HepG2 (cell line): ENCODE results near the gene KISS1R. TPM values are rescaled to one million over a fixed set of nuclear protein-coding genes. Genes with fewer than 3 reads are reported as not detected.

Experiments
- GATAD2A ChIP-seq: IDR thresholded peaks from 2 replicates; pipeline ENCODE4 v1.6.1; 2016
- GLMP ChIP-seq: sonication (generic); formaldehyde crosslinking; IDR thresholded peaks from 2 replicates; pipeline ENCODE4 v1.9.0; 2021; ENCODE audit warnings: missing genetic modification reagents, mild to moderate bottlenecking, borderline replicate concordance
- HDAC1 ChIP-seq: sonication (generic); formaldehyde crosslinking; IDR thresholded peaks from 2 replicates; pipeline ENCODE4 v1.5.1; 2020; ENCODE audit warnings: mild to moderate bottlenecking, missing genetic modification reagents
- HINFP ChIP-seq: sonication (generic); formaldehyde crosslinking; IDR thresholded peaks from 2 replicates; pipeline ENCODE4 v1.4.0; 2020; ENCODE audit warnings: low read depth, mild to moderate bottlenecking, missing genetic modification reagents
- MEIS1 ChIP-seq: sonication (generic); formaldehyde crosslinking; IDR thresholded peaks from 2 replicates; pipeline ENCODE4 v1.9.0; 2021; ENCODE audit warnings: mild to moderate bottlenecking, missing genetic modification reagents, moderate library complexity, borderline replicate concordance
- NFIC ChIP-seq: IDR thresholded peaks from 2 replicates; pipeline ENCODE4 v1.6.1; 2012; ENCODE audit warnings: mild to moderate bottlenecking, low read length, inconsistent platforms
- RFXAP ChIP-seq: sonication (generic); formaldehyde crosslinking; IDR thresholded peaks from 2 replicates; pipeline ENCODE4 v1.4.0; 2020; ENCODE audit warnings: missing genetic modification reagents, borderline replicate concordance
- SIN3B ChIP-seq: fragments of 150-350 bp; IDR thresholded peaks from 2 replicates; pipeline ENCODE4 v1.6.1; 2014; ENCODE audit warnings: low read length
- SMARCC2 ChIP-seq: fragments of 450-650 bp; IDR thresholded peaks from 2 replicates; pipeline ENCODE4 v1.6.1; 2017; ENCODE audit warnings: antibody characterized with exemption, mild to moderate bottlenecking
- YEATS2 ChIP-seq: sonication (generic); formaldehyde crosslinking; IDR thresholded peaks from 2 replicates; pipeline ENCODE4 v1.4.0; 2020; ENCODE audit warnings: missing genetic modification reagents, borderline replicate concordance
- ZBTB20 ChIP-seq: sonication (generic); formaldehyde crosslinking; IDR thresholded peaks from 2 replicates; pipeline ENCODE4 v1.8.1; 2023; ENCODE audit warnings: missing genetic modification reagents, low read depth, mild to moderate bottlenecking, borderline replicate concordance
- ZGPAT ChIP-seq: IDR thresholded peaks from 2 replicates; pipeline ENCODE4 v1.6.1; 2016; ENCODE audit warnings: mild to moderate bottlenecking
- ZNF280B ChIP-seq: sonication (generic); formaldehyde crosslinking; IDR thresholded peaks from 2 replicates; pipeline ENCODE4 v1.5.0; 2020; ENCODE audit warnings: missing genetic modification reagents, mild to moderate bottlenecking, borderline replicate concordance
- ZNF362 ChIP-seq: sonication (generic); formaldehyde crosslinking; IDR thresholded peaks from 2 replicates; pipeline ENCODE4 v1.4.0; 2020; ENCODE audit warnings: missing genetic modification reagents, mild to moderate bottlenecking, borderline replicate concordance
- ZNF383 ChIP-seq: sonication (generic); formaldehyde crosslinking; IDR thresholded peaks from 2 replicates; pipeline ENCODE4 v1.4.0; 2020; ENCODE audit warnings: missing genetic modification reagents, mild to moderate bottlenecking, borderline replicate concordance
- ZNF546 ChIP-seq: sonication (generic); formaldehyde crosslinking; conservative IDR thresholded peaks from 2 replicates; pipeline ENCODE4 v1.8.1; 2023; ENCODE audit warnings: mild to moderate bottlenecking, missing genetic modification reagents
- ZNF709 ChIP-seq: sonication (generic); formaldehyde crosslinking; IDR thresholded peaks from 2 replicates; pipeline ENCODE4 v1.5.0; 2020; ENCODE audit warnings: mild to moderate bottlenecking, missing genetic modification reagents
- ZNF720 ChIP-seq: sonication (generic); formaldehyde crosslinking; IDR thresholded peaks from 2 replicates; pipeline ENCODE4 v1.4.0; 2020; ENCODE audit warnings: missing genetic modification reagents
- ZNF850 ChIP-seq: sonication (generic); formaldehyde crosslinking; conservative IDR thresholded peaks from 2 replicates; pipeline ENCODE4 v1.9.0; 2021; ENCODE audit warnings: mild to moderate bottlenecking, missing genetic modification reagents
- ZSCAN29 ChIP-seq: sonication (generic); formaldehyde crosslinking; conservative IDR thresholded peaks from 2 replicates; pipeline ENCODE4 v1.4.0; 2020; ENCODE audit warnings: mild to moderate bottlenecking, missing genetic modification reagents
- polyA plus RNA-seq, 8 experiments: library from polyadenylated mRNA; depleted of rRNA in 3 of 8; stranded (reverse) in 7 of 8; unstranded in 1 of 8; fragments of >200 nt; fragmentation: Illumina TruSeq in 4 of 8; extraction: Trizol in 4 of 8; gene quantifications; 2 replicates each; pipeline versions ENCODE4 v1.2.1 to v1.2.3, GENCODE V29; 2011 to 2016; ENCODE audit warnings: low read depth in 4 of 8, missing spikeins in 1 of 8, mixed read lengths in 1 of 8; ENCODE audit not compliant: insufficient read depth in 1 of 8
- total RNA-seq, 5 experiments: library from RNA; depleted of rRNA; stranded (reverse); fragments of >200 nt; fragmentation: Illumina TruSeq; extraction: Trizol; gene quantifications; 2 replicates each; pipeline ENCODE4 v1.2.3, GENCODE V29; 2016; ENCODE audit warnings: low read depth in 1 of 5
- TF ChIP-seq, protein P1 (sequence below): IDR thresholded peaks from 2 replicates; pipeline ENCODE4 v1.6.1; 2016; ENCODE audit warnings: missing compliant biosample characterization, missing genetic modification reagents, borderline replicate concordance

KISS1R gene
- total and polyA plus RNA-seq, 2 of the 13 experiments (the other 11 are each of a cell fraction or from before 2014, with no cell fraction given): 1.1 to 10.2 TPM

DNA sequence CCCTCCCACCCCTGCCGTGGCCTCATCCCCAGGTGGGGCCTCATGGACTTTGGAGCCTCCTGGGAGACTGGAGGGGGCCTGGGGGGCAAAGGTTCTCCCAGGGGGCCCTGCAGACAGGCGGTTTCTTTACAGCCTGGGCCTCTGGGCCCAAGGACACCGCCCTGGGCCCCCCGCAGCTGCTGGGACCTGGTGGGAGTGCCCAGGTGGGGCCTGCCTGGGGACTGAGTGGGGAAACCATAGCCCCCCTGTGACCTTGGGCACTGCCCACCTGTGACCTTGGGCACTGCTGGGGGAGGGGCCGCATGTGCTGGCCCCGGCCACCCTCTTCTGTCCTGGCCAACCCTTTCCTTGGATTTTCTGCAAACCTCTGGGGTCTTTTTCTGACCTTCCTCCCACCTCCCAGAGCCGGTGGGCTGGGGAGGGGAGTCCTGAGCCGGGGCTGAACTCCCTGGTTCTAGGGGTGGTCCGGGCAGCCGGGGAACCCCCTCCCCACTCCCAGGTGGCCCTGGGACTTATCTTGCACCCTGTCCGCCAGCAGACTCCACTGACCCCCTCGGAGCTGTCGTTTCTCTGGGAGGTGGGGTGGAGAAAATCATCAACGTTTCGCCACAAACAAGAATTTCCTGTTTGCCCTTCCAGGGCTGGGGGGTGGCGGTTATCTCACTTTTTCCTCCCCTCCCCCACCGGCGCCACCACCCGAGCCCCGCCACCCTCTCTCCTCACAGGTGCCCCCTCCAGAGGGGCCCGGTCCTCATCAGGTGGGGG, 35.7 kb downstream of the KISS1R start (continued):
- TF ChIP-seq GLMP (no peak), YEATS2 (CRISPR knock-in tag) (peak; percentile 75; the same call in 1 of the 2 replicates), ZNF720 (CRISPR knock-in tag) (no peak), HDAC1 (peak; percentile 94), ZNF362 (CRISPR knock-in tag) (peak; percentile 35; the same call in 1 of the 2 replicates), ZNF709 (CRISPR knock-in tag) (peak; percentile 69; the same call in 1 of the 2 replicates), MEIS1 (CRISPR knock-in tag) (peak; percentile 66; the same call in 1 of the 2 replicates), RFXAP (CRISPR knock-in tag) (peak; percentile 84), HINFP (no peak; the same call in 1 of the 2 replicates), ZBTB20 (CRISPR knock-in tag) (peak; percentile 49; the same call in 1 of the 2 replicates), ZNF850 (CRISPR knock-in tag) (no peak), ZNF280B (CRISPR knock-in tag) (peak; percentile 69), NFIC (peak; percentile 81; the same call in 1 of the 2 replicates), SIN3B (no peak), SMARCC2 (no peak), ZSCAN29 (CRISPR knock-in tag) (0 out of 2 replicates have a peak, but pooled peaks have one; percentile 28), ZNF383 (no peak), GATAD2A (peak; percentile 98), ZNF546 (CRISPR knock-in tag) (no peak; the same call in 1 of the 2 replicates), ZGPAT (CRISPR knock-in tag) (peak; percentile 97)
- TF ChIP-seq, protein P1, sequence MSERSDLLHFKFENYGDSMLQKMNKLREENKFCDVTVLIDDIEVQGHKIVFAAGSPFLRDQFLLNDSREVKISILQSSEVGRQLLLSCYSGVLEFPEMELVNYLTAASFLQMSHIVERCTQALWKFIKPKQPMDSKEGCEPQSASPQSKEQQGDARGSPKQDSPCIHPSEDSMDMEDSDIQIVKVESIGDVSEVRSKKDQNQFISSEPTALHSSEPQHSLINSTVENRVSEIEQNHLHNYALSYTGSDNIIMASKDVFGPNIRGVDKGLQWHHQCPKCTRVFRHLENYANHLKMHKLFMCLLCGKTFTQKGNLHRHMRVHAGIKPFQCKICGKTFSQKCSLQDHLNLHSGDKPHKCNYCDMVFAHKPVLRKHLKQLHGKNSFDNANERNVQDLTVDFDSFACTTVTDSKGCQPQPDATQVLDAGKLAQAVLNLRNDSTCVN: peak; percentile 59; the same call in 1 of the 2 replicates
